K562 (cell line): ENCODE data around the gene RNF20. TPM values are rescaled to one million over a fixed set of nuclear protein-coding genes. Genes with fewer than 3 reads are reported as not detected.
A peak's percentile ranks its signal among the peaks of the same experiment; 100 is the strongest.

Source experiments
- CTCF ChIP-seq, 3 experiments: IDR thresholded peaks in 2 of 3; conservative IDR thresholded peaks in 1 of 3; 2 replicates each; pipeline ENCODE4 v1.5.1; 2011 to 2012; ENCODE audit warnings: low read length in 3 of 3, mild to moderate bottlenecking in 3 of 3, control low read depth in 2 of 3, improper control_type of control experiment in 1 of 3, inconsistent platforms in 1 of 3, low read depth in 1 of 3, mixed read lengths in 1 of 3, moderate library complexity in 1 of 3; ENCODE audit not compliant: insufficient read depth in 2 of 3
- ETV1 ChIP-seq: fragments of 450-650 bp; conservative IDR thresholded peaks from 2 replicates; pipeline ENCODE4 v1.6.1; 2016; ENCODE audit warnings: missing genetic modification characterization, control low read depth, low read depth, missing compliant biosample characterization
- GABPB2 ChIP-seq: fragments of 250-450 bp; sonication (Bioruptor Pico); conservative IDR thresholded peaks from 2 replicates; pipeline ENCODE4 v1.5.1; 2021; ENCODE audit warnings: mild to moderate bottlenecking
- MTA1 ChIP-seq: fragments of 450-650 bp; IDR thresholded peaks from 2 replicates; pipeline ENCODE4 v1.6.1; 2017; ENCODE audit warnings: borderline replicate concordance
- NFXL1 ChIP-seq: fragments of 450-650 bp; formaldehyde crosslinking; IDR thresholded peaks from 2 replicates; pipeline ENCODE4 v1.4.0; 2021; ENCODE audit warnings: mild to moderate bottlenecking
- POLR2G ChIP-seq: fragments of 200-400 bp; formaldehyde crosslinking; IDR thresholded peaks from 2 replicates; pipeline ENCODE4 v1.6.1; 2017; ENCODE audit warnings: low read depth, mild to moderate bottlenecking, antibody characterized with exemption, low read length, moderate library complexity
- PREB ChIP-seq: sonication (generic); formaldehyde crosslinking; IDR thresholded peaks from 2 replicates; pipeline ENCODE4 v1.8.1; 2023; ENCODE audit warnings: mild to moderate bottlenecking, missing genetic modification reagents
- TBP ChIP-seq: optimal IDR thresholded peaks from 2 replicates; pipeline ENCODE3; 2011; ENCODE audit warnings: low read depth, low read length, improper control_type of control experiment
- TRIM25 ChIP-seq: fragments of 450-650 bp; IDR thresholded peaks from 2 replicates; pipeline ENCODE4 v1.7.0; 2016; ENCODE audit warnings: borderline replicate concordance
- USF2 ChIP-seq: sonication (generic); formaldehyde crosslinking; IDR thresholded peaks from 2 replicates; pipeline ENCODE4 v1.5.0; 2020; ENCODE audit warnings: missing genetic modification reagents
- XRCC4 ChIP-seq: IDR thresholded peaks from one replicate; pipeline ENCODE4 v1.6.1; 2011; ENCODE audit not compliant: insufficient read depth, insufficient read length; ENCODE audit errors: extremely low read depth
- ZBTB12 ChIP-seq: fragments of 250-450 bp; sonication (Bioruptor Pico); IDR thresholded peaks from 2 replicates; pipeline ENCODE4 v1.4.0; 2020
- ZBTB8A ChIP-seq: fragments of 450-650 bp; IDR thresholded peaks from 2 replicates; pipeline ENCODE4 v1.6.1; 2018; ENCODE audit warnings: mild to moderate bottlenecking, moderate library complexity; ENCODE audit not compliant: partially characterized antibody
- ZNF583 ChIP-seq: fragments of 250-450 bp; sonication (Bioruptor Pico); IDR thresholded peaks from 2 replicates; pipeline ENCODE4 v1.4.0; 2020
- ZNF717 ChIP-seq: fragments of 250-450 bp; sonication (Bioruptor Pico); IDR thresholded peaks from 2 replicates; pipeline ENCODE4 v1.5.0; 2021
- polyA plus RNA-seq, 8 experiments: library from polyadenylated mRNA; depleted of rRNA in 4 of 8; stranded (reverse) in 5 of 8; unstranded in 3 of 8; fragments of >200 nt; fragmentation: Nextera tagmentation in 2 of 8; fragmentation: Illumina TruSeq in 1 of 8; extraction: Ambion mirVana in 2 of 8; extraction: Trizol in 1 of 8; gene quantifications; 2 replicates each; pipeline versions ENCODE4 v1.2.1 to v1.2.3, GENCODE V29; 2011 to 2014; ENCODE audit warnings: inconsistent platforms in 1 of 8, missing spikeins in 1 of 8
- total RNA-seq, 7 experiments: library from RNA; depleted of rRNA in 6 of 7; stranded (reverse); fragments of >200 nt in 6 of 7; fragmentation: Illumina TruSeq in 2 of 7; extraction: Trizol in 2 of 7; gene quantifications; 2 replicates each; pipeline versions ENCODE4 v1.2.1 to v1.2.3, GENCODE V29; 2011 to 2021; ENCODE audit warnings: low replicate concordance in 1 of 7

Gene RNF20
- total and polyA plus RNA-seq, 9 of the 15 experiments (the other 6 are each of a cell fraction or from before 2014, with no cell fraction given), result 5.5 to 25.0 (median 22.1) TPM

- TF ChIP-seq USF2 (peak; percentile 76), ZNF583 (CRISPR knock-in tag) (no peak), ZNF717 (CRISPR knock-in tag) (peak; percentile 12; the same call in 1 of the 2 replicates), PREB (CRISPR knock-in tag) (no peak), POLR2G (peak; percentile 79), ETV1 (tag) (no peak), XRCC4 (no peak), ZBTB8A (no peak), CTCF (IDR thresholded peaks at IDR 0.05 in 2 of 3, conservative IDR thresholded peaks at IDR 0.05 in 1 of 3; ENCODE audit: insufficient read depth in 2 of 3, low read depth in 1 of 3, low read length in 3 of 3) (peak; percentile 18 to 31 (median 28); a peak in 4 of 6 replicates), NFXL1 (CRISPR knock-in tag) (no peak), TBP (peak; percentile 20), MTA1 (no peak), GABPB2 (no peak), ZBTB12 (CRISPR knock-in tag) (no peak), TRIM25 (no peak)
- TF ChIP-seq, all 486 proteins: peak for 22
Observed at GRCh38 chr9:101486693-101487442, 46.8 kb upstream of the RNF20 start (continued).
